Upper lobe of left lung (tissue), 6 donors: Measurements from ENCODE around the gene SYNE3. TPM values are rescaled to one million over a fixed set of nuclear protein-coding genes. Genes with fewer than 3 reads are reported as not detected.

Source experiments
- ATAC-seq, 2 donors: fragments of 200-7000 bp; cut with Tn5 transposase; one replicate each; pipeline ENCODE4 v1.9.1; 2022; ENCODE audit warnings: mild to moderate bottlenecking in 2 of 2, moderate library complexity in 2 of 2; ENCODE audit not compliant: low FRiP score in 2 of 2
- DNase-seq, 2 donors: peaks; one replicate each; pipeline ENCODE4 v3.0.0-alpha.2; 2019 to 2020
- H3K27ac ChIP-seq, 4 donors: fragments of 200-600 bp; sonication (generic); one replicate each; pipeline ENCODE4 v1.5.1; 2016 to 2019
- H3K27me3 ChIP-seq, 4 donors: fragments of 200-600 bp; sonication (generic); one replicate each; pipeline ENCODE4 v1.5.1; 2017 to 2019
- H3K36me3 ChIP-seq, 4 donors: fragments of 200-600 bp; sonication (generic); one replicate each; pipeline ENCODE4 v1.5.1; 2016 to 2019
- H3K4me1 ChIP-seq, 4 donors: fragments of 200-600 bp; sonication (generic); one replicate each; pipeline ENCODE4 v1.5.1; 2018 to 2019
- H3K4me3 ChIP-seq, 4 donors: fragments of 200-600 bp; sonication (generic); one replicate each; pipeline ENCODE4 v1.5.1; 2017 to 2019; ENCODE audit warnings: mild to moderate bottlenecking in 2 of 4, moderate library complexity in 1 of 4
- H3K9me3 ChIP-seq, 4 donors: fragments of 200-600 bp; sonication (generic); one replicate each; pipeline ENCODE4 v1.5.1; 2018 to 2019
- EP300 ChIP-seq, 4 donors: sonication (generic); formaldehyde crosslinking; IDR thresholded peaks; one replicate each; pipeline ENCODE4 v1.5.1; 2017; ENCODE audit warnings: antibody characterized with exemption in 4 of 4, control low read depth in 2 of 4
- POLR2A ChIP-seq, 4 donors: fragments of 450-650 bp; IDR thresholded peaks; one replicate each; pipeline ENCODE4 v1.5.1; 2016 to 2017; ENCODE audit warnings: antibody characterized with exemption in 4 of 4, mild to moderate bottlenecking in 2 of 4
- POLR2AphosphoS5 ChIP-seq, 2 donors: sonication (generic); formaldehyde crosslinking; IDR thresholded peaks; one replicate each; pipeline ENCODE4 v1.5.1; 2017; ENCODE audit warnings: antibody characterized with exemption in 2 of 2
- WGBS, 2 donors: methylation state at CpG; one replicate each; pipeline ENCODE4 v1.1.5; 2017 to 2018; 5-methylcytosine and 5-hydroxymethylcytosine counted together
- total RNA-seq, 6 donors: library from RNA; depleted of rRNA in 4 of 6; stranded (reverse); fragments of >200 nt in 4 of 6; gene quantifications; one replicate each; pipeline versions ENCODE4 v1.1.0 to v1.2.1, GENCODE V29; 2016 to 2021
- TF ChIP-seq, protein P1 (sequence below), 6 experiments: fragments of 450-650 bp in 4 of 6; fragments of 200-600 bp in 2 of 6; sonication (generic) in 2 of 6; IDR thresholded peaks; one replicate each; pipeline ENCODE4 v1.5.1; 2016 to 2019; ENCODE audit warnings: antibody characterized with exemption in 6 of 6
- donor health status: DM: no; HTN: no; CAD: no; lungs with moderate emphysema.
- donor health status: DM: no; HTN: yes; CAD: no; lungs with severe emphysema.

Gene SYNE3
- total RNA-seq, 6 donors from 2014 or later = 15.6 to 38.8 (median 19.0) TPM

DNA sequence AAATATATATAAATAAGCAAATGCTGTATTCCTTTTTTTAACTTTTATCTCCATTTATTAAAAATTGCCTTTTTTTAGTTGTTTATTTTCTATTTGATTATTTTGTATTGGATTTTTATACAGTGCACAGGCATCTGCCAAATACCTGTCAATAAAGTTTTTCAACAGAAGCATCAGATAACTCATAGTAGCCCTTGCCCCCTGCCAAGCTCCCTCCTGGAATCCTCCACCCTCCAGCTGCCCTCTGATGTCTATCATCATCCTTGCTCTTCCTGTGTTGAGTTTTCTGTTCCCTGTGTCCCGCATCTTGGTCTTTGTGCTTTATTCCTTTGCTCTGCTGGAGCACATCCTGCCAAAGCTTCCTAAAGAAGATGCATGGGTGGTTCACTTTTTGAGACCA, 35.0 kb upstream of the SYNE3 start:
- Histone ChIP-seq H3K27ac (no peak overlapping the region), H3K9me3 (no peaks in the 10 kb centered on the region), H3K36me3 (no peaks in the 10 kb centered on the region), H3K27me3 (no peaks in the 10 kb centered on the region), H3K4me1 (no peaks in the 10 kb centered on the region), H3K4me3 (no peak overlapping the region)
- 94 to 100% methylated on average over 1 of the region's 1 CpG for WGBS, 2 donors
- DNase-seq (no peak), ATAC-seq (no peak)
- TF ChIP-seq, protein P1, sequence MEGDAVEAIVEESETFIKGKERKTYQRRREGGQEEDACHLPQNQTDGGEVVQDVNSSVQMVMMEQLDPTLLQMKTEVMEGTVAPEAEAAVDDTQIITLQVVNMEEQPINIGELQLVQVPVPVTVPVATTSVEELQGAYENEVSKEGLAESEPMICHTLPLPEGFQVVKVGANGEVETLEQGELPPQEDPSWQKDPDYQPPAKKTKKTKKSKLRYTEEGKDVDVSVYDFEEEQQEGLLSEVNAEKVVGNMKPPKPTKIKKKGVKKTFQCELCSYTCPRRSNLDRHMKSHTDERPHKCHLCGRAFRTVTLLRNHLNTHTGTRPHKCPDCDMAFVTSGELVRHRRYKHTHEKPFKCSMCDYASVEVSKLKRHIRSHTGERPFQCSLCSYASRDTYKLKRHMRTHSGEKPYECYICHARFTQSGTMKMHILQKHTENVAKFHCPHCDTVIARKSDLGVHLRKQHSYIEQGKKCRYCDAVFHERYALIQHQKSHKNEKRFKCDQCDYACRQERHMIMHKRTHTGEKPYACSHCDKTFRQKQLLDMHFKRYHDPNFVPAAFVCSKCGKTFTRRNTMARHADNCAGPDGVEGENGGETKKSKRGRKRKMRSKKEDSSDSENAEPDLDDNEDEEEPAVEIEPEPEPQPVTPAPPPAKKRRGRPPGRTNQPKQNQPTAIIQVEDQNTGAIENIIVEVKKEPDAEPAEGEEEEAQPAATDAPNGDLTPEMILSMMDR (IDR thresholded peaks at IDR 0.05) = no peak
- TF ChIP-seq EP300 (IDR thresholded peaks at IDR 0.05) = no peak

DNA sequence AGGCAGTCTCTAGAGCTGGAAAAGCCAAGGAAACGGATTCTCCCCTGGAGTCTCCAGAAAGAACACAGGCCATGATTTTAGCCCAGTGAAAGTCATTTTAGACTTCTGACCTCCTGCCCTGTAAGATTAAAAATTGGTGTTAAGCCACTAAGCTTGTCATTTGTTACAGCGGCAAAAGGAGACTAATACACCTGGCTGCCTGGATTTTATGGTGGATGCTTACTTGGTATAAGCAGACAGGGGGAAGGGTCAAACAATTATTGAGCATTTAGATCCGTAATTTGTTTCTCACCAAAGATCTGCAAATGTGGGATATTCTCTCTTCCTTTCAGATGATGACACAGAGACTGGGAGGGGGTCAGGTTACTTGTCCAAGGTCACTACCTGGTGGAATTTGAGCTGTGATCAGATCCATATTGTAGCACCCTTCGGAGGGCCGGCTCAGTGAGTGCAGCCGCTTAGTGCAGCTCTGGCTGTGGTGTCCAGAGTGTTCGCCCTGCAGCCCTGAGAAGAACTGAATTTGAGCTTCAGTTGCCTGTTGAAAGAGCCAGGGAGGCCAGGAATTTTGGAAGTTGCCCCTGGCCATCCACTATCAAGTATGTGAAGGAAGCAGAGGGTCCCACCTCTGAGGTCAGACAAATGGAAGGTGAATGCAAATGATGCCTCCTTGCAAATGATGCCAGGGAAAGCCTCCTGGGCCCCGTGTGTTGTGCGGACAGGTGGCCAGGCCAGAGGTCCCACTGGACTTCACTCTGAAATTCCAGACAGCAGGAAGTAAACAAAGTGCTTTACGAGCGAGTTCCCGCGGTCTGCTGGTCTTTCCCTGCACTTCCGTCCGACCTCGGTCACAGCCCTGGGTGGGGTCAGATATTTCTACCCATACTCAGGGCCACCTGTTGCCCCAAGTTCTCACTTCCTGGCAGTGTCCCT, 33.5 kb upstream of the SYNE3 start:
- WGBS, 2 donors = 75 to 82% methylated on average over 13 to 16 of the region's 16 CpGs
- H3K27ac ChIP-seq = no peak overlapping the region
- no peaks in the 10 kb centered on the region for H3K27me3 ChIP-seq
- TF ChIP-seq EP300 (IDR thresholded peaks at IDR 0.05) (no peak), POLR2AphosphoS5 (IDR thresholded peaks at IDR 0.05) (no peak)
- ATAC-seq = no peak
- no peaks in the 10 kb centered on the region for H3K9me3 ChIP-seq
- H3K4me1 ChIP-seq = no peaks in the 10 kb centered on the region
- H3K4me3 ChIP-seq = no peak overlapping the region
- H3K36me3 ChIP-seq = peaks cover 0 to 3% (median under 1%) of the 10 kb centered on the region in 4 donors
- no peak for DNase-seq

DNA sequence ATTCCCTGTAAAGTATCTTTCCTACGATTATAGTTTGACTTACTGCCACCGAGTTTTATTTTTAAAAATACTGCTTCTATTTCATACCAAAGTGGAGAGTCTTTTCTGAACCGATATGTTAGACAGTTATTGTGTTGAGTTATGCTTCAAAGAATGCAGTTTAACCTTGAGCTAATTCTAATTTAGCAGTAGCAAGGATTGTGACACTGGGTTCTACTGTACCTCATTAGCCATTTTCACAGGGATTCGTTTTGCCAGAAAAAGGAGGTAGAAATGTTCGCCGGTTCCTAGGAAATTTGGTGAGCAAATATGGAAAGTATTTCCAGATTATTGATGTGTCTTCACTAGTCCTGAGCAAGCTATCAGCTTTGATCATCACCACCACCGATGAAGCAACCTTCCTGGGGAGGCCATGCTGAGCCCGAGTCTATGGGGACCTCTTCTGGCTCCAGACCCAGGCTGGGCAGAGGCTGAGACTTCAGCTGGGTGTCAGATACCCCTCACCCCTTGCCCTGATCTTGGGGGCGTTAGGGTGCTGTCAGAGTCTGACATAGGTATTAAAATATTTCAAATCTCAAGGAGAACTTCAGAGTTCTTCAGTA, 32.0 kb upstream of the SYNE3 start:
- Histone ChIP-seq H3K9me3 (no peaks in the 10 kb centered on the region), H3K27me3 (no peaks in the 10 kb centered on the region), H3K4me3 (no peak overlapping the region), H3K36me3 (peaks cover 0 to 14% (median 6%) of the 10 kb centered on the region in 4 donors), H3K27ac (no peak overlapping the region), H3K4me1 (no peaks in the 10 kb centered on the region)
- ATAC-seq (no peak), DNase-seq (no peak)
- WGBS, 2 donors = 87 to 88% methylated on average over 8 to 9 of the region's 9 CpGs
- TF ChIP-seq, protein P1 (IDR thresholded peaks at IDR 0.05) = no peak
- TF ChIP-seq EP300 (IDR thresholded peaks at IDR 0.05) = no peak
- TF ChIP-seq POLR2AphosphoS5 (IDR thresholded peaks at IDR 0.05) = no peak
- TF ChIP-seq POLR2A (IDR thresholded peaks at IDR 0.05) = no peak

DNA sequence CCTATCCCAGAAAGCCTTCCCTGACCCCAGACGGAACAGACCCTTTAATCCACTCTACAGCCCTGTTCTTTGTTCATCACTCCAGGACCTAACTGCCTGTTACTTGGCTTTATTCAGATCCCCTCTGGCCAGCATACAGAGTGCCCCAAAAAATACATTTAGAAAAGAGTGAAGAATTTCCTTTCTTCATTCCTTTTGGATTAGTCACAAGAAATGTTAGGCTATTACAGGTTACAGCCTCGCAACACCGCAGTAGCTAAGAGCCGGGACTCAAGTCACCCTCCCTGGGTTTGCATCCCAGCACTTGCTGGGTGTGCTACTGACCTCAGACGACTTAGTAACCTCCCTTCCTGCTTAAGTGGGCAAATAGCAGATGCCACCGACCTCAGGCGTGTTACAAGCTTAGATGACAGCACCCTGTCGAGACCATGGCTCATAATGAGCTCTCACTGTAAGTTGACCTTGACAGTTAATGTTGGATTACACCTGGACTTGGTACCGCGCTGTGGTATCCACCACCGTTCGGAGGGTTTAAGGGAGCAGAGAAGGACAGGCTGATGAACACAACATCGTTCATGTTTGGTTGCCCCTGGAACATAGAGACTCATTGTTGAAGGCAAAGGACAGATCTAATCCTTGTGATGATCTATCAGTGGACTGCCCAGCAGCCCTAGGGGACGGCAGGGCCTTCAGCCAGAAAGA, 31.3 kb upstream of the SYNE3 start:
- Histone ChIP-seq H3K27ac (no peak overlapping the region), H3K27me3 (no peaks in the 10 kb centered on the region), H3K36me3 (peaks cover 0 to 14% (median 6%) of the 10 kb centered on the region in 4 donors), H3K4me1 (no peaks in the 10 kb centered on the region), H3K9me3 (no peaks in the 10 kb centered on the region), H3K4me3 (no peak overlapping the region)
- no peak for DNase-seq
- TF ChIP-seq POLR2AphosphoS5 (IDR thresholded peaks at IDR 0.05) (no peak), POLR2A (IDR thresholded peaks at IDR 0.05) (no peak), EP300 (IDR thresholded peaks at IDR 0.05) (no peak)
- TF ChIP-seq, protein P1 (IDR thresholded peaks at IDR 0.05) = no peak
- 79 to 89% methylated on average over 14 of the region's 14 CpGs for WGBS, 2 donors
- no peak for ATAC-seq

DNA sequence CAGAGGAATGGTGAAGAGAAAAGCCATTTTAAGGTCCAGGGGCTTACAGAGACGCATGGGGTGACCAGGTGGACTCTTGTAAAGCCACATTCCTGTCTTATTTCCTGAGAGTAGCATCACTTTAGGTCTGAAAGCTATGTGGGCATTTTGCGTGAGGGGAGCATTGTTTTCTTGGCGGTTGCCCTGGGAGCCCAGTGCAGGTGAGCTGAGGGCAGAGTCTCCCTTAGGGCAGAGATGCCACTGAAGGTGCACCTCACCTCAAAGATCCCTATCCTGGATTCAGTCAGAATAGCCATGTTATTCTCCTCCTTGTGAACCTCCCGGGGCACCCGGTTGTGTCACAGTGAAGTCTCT, 30.8 kb upstream of the SYNE3 start:
- H3K36me3 ChIP-seq = peaks cover 0 to 14% (median 6%) of the 10 kb centered on the region in 4 donors
- H3K4me3 ChIP-seq = no peak overlapping the region
- H3K27me3 ChIP-seq = no peaks in the 10 kb centered on the region
- ATAC-seq (no peak), DNase-seq (no peak)
- peaks cover 0 to 1% (median 0%) of the 10 kb centered on the region in 4 donors for H3K4me1 ChIP-seq
- TF ChIP-seq EP300 (IDR thresholded peaks at IDR 0.05) (no peak), POLR2AphosphoS5 (IDR thresholded peaks at IDR 0.05) (no peak)
- TF ChIP-seq, protein P1 (IDR thresholded peaks at IDR 0.05) = no peak
- 85 to 92% methylated on average over 5 of the region's 5 CpGs for WGBS, 2 donors
- no peak overlapping the region for H3K27ac ChIP-seq
- H3K9me3 ChIP-seq = no peaks in the 10 kb centered on the region
